ENCODE measurements around the gene YY1AP1.
"Not testable (repeated sequence)": the region's sequence is repeated elsewhere in the genome, so short reads cannot be mapped to it uniquely, and the experiment has no call there.

Gene YY1AP1, protein sequence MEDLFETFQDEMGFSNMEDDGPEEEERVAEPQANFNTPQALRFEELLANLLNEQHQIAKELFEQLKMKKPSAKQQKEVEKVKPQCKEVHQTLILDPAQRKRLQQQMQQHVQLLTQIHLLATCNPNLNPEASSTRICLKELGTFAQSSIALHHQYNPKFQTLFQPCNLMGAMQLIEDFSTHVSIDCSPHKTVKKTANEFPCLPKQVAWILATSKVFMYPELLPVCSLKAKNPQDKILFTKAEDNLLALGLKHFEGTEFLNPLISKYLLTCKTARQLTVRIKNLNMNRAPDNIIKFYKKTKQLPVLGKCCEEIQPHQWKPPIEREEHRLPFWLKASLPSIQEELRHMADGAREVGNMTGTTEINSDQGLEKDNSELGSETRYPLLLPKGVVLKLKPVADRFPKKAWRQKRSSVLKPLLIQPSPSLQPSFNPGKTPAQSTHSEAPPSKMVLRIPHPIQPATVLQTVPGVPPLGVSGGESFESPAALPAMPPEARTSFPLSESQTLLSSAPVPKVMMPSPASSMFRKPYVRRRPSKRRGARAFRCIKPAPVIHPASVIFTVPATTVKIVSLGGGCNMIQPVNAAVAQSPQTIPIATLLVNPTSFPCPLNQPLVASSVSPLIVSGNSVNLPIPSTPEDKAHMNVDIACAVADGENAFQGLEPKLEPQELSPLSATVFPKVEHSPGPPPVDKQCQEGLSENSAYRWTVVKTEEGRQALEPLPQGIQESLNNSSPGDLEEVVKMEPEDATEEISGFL

DNA sequence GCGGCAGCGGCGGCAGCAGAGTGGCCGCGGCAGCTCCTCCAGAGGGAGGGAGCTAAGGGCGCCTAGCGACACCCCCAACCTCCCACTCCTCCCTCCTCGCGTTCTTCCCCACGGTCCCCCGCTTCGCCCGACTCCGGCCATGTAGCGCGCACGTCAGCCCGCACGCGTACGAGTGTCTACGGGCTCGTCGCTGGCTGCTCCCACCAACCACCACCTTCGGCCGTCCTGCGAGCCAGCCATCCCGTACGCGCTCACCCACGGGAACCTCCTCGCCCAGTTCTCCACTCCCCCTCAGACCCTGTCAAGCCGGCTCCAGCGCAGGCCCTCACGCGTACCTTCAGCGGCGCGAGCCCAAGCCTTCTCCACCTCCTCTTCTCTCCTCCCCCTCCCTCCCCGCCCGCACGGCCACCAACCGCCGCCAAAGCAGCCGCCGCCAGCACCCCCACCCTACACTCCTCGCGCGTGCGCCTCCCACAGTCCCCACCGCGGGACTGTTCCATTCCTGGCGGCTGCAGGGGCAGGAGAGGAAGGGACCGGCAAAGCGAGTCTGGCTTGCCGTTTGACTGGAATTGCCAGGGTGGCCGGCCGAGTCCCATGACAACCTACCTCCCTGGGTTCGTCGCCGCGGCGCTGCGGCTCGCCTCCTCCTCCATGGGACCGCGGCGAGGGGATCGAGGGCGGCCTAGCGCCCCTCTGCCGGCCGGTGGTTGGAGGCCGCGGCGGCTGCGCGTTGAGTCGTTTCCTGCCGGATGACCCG, at the start of gene YY1AP1:
Gene YY1AP1, minus strand, starts transcription at position 451 of the 757 bp plus-strand sequence. CDS start 8,338 bp downstream, outside the sequence.
- no peak for FAIRE-seq

DNA sequence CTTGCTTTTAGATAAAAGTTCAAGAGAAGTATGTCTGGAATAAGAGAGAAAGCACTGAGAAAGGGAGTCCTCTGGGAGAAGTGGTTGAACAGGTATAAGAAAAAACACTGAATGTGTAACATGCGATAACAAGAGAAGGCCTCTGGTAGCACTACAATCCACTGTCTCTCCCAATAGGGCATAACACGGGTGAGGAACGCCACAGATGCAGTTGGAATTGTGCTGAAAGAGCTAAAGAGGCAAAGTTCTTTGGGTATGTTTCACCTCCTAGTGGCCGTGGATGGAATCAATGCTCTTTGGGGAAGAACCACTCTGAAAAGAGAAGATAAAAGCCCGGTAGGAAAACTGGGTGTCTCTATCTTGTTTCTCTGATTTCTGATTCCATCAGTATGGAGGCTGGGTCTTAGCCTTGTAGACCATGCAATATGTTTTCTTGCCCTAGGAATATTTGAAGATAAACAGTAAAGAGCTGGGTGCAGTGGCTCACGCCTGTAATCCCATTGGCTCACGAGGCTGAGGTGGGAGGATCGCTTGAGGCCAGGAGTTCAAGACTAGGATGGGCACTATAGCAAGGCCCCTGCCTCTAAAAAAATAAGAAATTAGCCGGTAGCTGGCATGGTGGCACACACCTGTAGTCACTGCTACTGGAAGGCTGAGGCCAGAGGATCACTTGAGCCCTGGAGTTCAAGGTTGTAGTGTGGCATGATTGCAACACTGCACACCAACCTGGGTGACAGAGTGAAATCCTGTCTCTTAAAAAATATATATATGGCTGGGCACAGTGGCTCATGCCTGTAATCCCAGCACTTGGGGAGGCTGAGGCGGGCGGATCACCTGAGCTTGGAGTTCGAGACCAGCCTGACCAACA, 40.7 kb upstream of the YY1AP1 start:
- no peak for FAIRE-seq

DNA sequence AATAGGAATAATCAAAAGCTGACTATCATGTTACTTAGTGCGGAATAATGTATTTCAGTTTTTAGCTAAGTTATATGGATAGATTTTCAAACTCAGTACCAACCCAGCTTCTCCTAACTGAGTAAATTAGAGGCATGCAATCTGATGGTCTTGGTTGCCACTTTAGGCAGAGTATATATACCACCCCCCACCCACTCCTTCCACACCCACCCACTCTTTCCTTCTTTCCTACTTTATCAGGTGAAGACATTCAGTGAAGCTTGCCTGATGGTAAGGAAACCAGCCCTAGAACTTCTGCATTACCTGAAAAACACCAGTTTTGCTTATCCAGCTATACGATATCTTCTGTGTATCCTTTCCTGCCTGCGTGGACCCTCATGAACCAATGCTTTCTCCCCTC, 36.6 kb upstream of the YY1AP1 start:
- FAIRE-seq: no peak

DNA sequence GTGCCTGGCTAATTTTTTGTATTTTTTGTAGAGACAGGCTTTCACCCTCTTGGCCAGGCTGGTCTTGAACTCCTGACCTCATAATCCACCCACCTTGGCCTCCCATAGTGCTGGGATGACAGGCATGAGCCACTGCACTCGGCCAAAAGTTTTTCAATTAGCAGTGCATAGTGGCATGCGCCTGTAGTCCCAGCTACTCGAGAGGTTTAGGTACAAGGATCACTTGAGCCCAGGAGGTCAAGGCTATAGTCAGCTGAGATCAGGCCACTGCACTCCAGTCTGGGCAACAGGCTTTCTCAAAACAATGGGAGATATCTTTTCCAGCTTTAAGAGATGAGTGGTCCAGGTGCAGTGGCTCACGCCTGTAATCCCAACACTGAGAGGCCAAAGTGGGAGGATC, 31.1 kb upstream of the YY1AP1 start:
- no peak for FAIRE-seq

DNA sequence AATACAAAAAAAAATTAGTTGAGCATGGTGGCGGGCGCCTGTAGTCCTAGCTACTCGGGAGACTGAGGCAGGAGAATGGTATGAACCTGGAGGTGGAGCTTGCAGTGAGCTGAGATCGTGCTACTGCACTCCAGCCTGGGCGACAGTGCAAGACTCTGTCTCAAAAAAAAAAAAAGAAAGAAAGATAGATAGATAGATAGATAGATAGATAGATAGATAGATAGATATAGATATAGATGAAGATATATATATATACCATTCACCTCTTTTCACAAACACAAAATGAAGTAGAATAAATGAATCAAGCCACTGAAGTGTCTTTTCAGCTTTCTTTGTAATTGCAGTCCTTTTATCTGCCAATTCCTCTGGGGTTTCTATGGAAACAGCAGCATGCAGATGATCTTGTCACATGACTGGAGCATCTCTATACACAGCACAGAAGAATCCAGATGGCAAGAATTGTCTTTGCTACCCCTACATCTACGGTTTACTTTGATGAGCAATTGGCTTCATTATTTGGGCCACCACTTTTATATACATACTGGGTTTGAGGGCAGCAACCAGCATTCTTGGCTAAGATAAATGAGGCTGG, 30.0 kb upstream of the YY1AP1 start:
- FAIRE-seq: not testable (repeated sequence)

DNA sequence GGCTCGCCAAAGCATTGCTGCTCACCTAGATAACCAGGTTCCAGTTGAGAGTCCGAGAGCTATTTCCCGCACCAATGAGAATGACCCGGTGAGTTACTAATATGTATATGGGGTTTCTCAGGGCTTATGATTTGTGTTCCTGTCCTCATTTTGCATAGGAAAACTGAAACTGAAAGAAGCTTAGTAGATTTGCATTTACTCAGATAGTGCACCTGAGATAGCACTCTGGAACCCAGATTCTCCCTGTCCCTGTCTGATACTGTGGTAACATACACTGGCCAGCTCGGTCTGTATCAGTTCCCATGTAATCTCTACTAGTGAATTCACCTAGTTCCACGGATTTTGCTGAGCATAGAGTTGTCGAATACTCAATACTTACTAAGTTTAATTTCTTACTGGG, 28.5 kb upstream of the YY1AP1 start:
- FAIRE-seq: no peak

DNA sequence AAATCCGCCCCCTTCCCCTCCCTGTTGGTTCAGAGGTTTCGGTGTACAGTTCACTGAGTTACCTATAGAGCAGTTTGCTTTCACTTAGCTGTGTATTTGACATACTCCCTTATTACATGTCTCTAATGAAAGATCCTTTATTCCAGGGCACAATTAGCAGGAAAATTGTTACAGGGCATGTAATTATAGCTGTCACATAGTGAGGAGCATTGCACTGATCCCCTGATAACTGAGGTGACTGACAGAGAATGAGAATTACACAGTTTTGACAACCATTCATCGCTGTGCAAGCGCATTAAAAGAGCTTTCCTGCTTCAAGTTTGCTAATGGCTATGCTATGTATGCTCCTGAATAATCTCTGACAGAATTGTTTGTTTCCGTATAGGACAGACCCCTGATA, 27.2 kb upstream of the YY1AP1 start:
- no peak for FAIRE-seq

DNA sequence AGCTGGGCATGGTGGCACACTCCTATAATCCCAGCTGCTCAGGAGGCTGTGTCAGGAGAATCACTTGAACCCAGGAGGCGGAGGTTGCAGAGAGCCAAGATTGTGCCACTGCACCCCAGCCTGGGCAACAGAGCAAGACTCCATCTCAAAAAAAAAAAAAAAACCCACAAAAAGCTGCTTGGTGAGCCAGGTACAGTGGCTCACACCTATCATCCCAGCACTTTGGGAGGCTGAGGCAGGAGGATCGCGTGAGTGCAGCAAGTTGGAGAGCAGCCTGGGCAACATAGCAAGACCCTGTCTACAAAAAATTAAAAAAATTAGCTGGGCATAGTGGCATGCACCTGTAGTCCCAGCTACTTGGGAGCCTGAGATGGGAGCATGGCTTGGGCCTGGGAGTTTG, 26.5 kb upstream of the YY1AP1 start:
- FAIRE-seq: not testable (repeated sequence)

DNA sequence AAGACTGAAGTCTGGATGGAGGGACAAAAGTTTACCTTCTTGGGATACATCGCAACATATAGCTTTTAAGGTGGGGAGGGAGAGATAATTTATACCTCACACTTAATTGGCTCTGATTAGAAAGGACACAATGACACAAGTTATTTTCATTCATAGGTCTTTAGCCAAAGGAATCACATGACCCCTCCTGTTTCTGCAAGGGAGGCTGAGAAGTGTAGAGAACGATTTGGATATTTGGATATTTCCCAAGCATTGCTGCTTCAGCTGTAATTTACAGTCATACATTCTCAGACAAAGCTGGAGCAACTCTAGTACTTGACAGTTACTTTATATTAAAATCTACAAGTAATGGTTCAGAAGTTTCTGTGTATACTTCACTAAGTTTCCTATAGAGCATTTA, 24.5 kb upstream of the YY1AP1 start:
- FAIRE-seq: no peak

DNA sequence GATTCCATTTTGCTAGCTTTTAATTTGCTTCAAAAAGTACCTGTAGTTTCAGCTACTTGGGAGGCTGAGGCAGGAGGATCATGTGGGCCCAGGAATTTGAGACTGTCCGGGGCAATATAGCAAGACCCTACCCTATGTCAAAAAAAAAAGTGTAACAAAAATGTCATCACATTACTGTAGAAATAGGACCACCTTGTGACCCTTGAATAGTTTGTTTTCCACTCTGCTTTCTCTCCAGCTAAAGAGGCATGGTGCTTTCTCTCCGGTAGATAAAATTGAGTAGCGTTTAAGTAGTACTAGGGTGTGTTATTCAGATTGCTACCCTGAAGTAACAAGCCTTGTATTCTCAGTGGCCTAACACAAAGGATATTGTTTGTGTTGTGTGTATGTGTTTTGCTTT, 24.1 kb upstream of the YY1AP1 start:
- FAIRE-seq: not testable (repeated sequence)

DNA sequence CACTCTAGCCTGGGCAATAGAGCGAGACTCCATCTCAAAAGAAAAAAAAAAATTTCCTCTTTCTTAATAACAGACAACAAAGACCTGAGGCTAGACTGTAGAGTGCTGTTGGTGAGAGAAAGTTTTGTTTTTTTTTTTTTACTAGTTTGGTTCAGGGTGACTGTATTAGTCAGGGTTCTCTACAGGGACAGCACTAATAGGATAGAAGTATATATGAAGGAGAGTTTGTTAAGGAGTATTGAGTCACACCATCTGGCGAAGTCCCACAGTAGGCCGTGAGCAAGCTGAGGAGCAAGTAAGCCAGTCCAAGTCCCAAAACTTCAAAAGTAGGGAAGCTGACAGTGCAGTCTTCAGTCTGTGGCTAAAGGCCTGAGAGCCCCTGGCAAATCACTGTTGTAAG, 22.9 kb upstream of the YY1AP1 start:
- not testable (repeated sequence) for FAIRE-seq

DNA sequence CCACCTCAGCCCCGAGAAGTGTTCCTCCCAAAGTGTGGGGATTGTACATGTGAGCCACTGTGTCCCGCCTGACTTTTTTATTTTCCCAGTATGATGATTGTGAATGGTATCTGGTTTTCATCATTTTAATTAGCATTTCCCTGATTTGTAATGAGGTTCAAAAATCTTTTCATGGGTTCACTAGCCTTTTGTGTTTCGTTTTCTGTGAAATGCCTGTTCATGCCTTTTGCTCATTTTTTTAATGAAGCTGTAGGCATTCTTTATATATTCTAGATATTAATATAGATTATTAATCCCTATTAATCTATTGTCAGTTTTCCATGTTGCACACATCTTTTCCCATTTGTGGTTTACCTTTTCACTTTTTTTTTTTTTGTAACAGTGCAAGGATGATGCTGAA, 20.8 kb upstream of the YY1AP1 start:
- FAIRE-seq: no peak

DNA sequence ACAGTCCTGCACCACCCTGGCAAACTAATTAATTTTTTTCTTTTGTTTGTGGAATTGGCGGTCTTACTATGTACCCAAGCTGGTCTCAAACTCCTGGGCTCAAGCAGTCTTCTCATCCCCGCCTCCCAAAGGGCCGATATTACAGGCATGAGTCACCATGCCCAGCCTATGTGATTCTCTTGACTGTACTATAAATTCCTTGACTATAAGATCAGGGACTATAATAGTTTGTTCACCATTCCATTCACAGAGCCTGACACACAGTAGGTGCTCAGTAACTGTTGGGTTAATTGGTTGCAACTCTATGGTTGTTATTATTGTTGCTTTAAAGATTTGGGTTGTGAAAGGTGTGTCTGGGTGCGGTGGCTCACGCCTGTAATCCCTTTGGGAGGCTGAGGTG, 17.6 kb upstream of the YY1AP1 start:
- FAIRE-seq: no peak

DNA sequence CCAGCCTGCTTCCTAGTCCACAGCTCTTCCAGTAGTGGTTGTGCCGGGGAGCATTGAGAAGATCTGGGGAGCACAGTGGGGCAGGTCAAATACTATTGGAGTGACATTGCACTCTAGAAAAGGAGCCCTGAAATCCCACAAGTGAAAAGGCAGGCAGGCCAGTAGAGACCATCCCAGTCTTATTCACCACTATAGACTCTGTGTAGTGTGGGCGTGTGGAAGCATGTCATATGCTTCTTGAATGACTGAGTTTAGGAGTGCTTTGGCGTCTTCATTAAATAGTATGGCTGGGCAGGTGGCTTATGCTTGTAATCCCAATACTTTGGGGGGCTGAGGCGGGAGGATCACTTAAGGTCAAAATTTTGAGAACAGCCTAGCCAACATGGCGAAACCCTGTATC, 15.8 kb upstream of the YY1AP1 start:
- FAIRE-seq: not testable (repeated sequence)

DNA sequence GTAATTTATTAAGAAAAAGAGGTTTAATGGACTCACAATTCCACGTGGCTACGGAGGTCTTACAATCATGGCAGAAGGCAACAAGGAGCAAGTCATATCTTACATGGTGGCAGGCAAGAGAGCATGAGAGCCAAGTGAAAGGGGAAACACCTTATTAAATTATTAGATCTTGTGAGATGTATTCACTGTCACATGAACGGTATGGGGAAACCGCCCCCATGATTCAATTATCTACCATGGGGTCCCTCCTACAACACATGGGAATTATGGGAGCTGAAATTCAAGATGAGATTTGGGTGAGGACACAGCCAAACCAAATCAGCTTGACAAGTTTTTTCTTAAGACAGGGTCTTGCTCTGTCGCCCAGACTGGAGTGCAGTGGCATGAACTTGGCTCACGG, 14.6 kb upstream of the YY1AP1 start:
- FAIRE-seq: no peak

DNA sequence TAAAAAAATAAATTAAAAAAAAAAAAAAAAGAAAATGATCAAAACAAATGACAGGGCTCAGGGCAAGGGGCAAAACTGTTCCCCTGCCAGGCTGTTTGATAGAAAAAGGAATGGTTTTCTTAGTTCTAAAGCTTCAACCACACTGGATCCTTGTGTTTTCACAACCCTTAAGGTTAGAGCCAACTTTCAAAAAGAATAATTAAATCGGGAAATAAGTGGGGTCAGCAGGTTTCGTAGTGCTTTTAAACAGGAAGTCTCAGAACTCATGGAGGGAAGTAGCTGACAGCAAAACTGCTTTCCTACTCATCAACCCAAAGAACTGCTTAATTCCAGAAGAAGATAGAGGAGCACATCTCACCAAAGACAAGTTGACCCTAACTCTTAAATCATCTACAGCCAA, 13.1 kb upstream of the YY1AP1 start:
- not testable (repeated sequence) for FAIRE-seq

DNA sequence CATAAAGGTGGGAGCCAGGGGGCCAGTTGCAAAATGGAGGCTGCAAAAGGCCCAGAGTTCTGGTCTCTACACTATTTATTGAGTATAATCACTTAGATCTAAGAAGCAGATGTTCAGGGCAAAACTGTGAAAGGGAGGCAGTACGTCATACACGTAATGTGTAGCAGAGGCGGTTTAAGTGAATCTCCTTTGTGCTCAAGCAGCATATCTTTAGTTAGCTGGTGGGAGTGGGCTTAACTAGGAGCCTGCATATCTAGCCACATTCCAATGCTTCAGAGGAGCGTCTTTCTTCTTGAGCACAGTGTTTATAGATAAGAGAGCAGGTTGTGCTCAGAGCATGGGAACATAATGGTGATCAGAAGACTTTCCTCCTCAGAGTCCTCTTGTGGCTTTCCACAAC, 10.5 kb upstream of the YY1AP1 start:
- FAIRE-seq: not testable (repeated sequence)

DNA sequence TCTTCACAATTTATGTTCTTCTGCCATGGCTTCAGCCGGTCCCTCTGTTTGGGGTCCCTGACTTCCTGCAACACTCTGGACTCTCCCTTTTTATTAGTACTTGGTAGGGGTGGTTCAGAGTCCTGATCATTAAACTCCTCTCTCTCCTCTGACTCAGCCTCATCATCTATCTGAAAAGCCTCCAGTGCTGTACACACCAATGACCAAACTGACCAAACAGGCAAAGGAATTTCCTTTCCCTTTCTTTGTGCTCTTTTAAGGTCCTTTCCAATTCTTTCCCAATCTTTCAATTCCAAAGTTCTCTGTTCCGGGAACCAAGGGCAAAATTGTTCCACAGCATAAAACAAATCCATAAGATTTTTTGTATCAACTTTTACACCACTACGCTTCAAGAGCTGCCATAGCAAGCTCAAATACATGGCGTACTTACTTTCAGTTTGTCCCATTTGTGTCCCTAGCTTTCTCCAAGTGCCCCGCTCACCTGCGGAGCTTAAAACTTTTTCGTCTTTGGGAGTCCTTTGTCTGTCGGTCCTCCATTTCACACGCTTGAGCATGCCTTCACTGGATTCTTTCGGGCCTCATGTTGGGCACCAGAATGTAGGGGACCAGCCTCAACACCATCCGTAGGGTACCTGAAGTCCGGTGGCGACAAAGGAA, 9.9 kb upstream of the YY1AP1 start:
- FAIRE-seq: no peak

DNA sequence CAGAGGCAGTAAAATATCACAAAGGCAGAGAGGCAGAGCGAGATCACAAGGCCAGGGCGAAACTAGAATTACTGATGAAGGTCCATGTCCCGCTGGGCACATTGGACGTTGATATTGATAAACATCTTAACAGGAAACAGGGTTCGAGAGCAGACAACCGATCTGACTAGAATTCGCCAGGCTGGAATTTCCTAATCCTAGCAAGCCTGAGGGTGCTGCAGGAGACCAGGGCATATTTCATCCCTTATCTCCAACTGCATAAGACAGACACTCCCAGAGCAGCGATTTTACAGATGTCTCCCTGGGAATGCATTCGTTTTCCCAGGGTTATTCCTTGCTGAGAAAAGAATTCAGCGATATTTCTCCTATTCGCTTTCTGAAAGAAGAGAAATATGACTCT, 9.0 kb upstream of the YY1AP1 start:
- FAIRE-seq: not testable (repeated sequence)

DNA sequence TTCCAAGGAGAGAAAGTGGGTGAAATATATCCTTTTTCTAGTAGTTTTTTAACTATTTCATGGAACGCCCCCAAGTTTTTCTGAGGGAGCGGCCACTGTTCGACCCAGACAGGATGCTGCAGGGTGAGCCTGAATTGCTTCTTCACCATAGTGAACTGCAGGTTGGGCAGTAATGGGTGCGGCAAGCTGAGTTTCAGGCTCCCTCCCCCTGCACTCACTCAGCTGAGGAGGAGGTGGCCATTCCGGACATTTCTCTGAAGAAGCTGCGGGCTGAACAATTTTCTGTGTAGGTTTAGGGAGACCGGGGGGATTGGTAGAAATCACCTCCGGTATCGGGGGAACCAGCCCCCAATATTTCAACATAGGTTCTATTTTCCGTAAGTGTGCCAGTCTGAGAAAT, 8.5 kb upstream of the YY1AP1 start:
- FAIRE-seq: no peak

DNA sequence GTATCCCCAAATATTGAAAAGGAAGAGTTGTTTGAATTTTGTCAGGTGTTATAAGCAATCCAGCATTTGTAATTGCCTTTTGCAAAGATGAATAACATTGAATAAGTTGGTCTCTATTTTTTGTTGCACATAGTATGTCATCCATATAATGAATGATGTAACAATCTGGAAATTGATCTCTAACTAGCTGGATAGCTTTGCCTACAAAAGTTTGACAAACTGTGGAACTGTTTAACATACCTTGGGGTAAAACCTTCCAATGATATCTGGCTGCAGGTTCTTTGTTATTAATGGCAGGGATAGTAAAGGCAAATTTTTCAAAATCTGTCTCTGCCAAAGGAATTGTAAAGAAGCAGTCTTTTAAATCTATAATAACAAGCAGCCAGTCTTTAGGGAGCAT, 8.0 kb upstream of the YY1AP1 start:
- FAIRE-seq: no peak

All from endometrium (tissue), 2 donors.